ENCODE results near the gene UNC13D.

Gene UNC13D

DNA sequence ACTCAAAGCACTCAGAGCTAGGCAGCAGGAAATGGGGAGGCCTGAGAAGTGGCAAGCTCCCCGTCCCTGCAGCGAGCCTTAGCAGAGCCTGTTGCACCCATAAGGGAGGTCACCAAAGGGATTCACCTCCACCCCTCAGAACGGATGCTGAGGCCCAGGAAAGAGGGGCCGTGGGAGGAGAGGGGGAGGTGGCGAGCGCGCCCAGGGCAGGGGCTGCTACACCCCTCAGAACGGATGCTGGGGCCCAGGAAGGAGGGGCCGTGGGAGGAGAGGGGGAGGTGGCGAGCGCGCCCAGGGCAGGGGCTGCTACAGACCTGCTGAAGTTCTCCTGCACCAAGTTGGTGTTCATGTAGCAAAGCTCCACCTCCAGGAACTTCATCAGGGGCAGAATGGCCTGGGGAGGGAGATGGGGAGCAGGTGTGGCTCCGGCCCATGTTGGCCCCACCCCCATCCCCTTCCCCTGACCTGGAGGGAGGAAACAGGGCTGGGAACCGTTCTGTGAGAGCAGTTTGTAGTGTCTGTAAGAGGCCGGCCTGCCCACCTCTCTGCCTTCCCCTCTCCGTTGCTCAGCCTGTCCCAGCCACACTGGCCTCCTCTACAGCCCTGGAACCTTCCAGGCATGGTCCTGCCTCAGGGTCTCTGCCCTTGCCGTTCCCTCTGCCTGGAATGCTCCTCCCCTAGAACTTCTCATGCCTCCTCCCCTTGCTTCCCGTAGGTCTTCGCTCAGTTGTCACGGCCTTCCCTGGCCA is 11.4 kb downstream of the UNC13D start:
- no peak for DNase-seq

DNA sequence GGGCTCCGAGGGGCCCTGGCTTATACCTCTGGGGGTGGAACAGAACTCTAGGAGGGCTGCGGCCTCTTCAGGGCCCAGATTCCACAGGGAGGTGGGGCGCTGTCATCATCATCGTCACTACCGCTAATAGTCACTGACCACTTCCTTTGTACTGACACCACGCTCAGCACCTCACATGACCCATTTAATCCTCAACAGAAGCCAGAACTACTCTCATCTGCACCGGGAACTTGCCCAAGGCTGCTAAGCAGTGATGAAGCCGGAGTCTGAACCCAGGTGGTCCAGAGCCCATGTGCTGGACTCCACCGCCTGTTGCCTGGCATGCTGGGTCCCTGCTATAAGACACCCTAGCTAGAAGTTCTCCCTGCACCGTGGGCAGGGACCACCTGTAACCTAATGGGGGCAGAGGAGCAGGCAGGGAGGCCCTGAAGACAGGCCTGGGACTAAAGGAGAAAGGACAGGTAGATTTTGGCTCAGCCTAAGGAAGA is 12.0 kb downstream of the UNC13D start:
- no peak for DNase-seq

DNA sequence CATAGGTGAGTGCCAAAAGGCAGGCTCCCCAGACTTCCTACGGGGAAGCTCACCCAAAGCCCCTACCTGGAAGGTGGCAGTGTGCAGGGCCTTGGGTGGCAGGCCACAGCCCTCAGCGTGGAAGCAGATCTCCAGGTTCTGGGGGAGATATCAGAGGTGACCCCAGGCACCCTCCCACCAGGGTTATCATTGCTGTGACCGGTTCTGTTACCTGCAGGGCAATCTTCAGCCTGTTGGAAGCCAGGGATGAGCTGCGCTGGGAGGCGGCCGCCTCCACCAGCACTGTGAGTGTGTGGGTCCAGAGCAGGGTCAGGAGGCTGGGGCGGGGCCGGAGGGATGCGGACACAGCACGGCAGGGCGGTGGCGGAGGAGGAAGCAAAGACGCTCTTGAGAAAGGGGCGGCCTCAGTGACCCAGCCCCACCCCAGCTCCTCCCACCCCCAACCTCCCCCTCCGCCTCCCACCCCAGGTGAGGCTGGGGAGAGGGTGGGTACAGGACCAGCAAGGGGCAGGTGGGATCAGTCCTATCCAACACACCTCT is 13.1 kb downstream of the UNC13D start:
- no peak for DNase-seq

GRCh38 chr17:75830164-75831031 is 13.8 kb downstream of the UNC13D start:
- DNase-seq: peak; percentile 22

DNA sequence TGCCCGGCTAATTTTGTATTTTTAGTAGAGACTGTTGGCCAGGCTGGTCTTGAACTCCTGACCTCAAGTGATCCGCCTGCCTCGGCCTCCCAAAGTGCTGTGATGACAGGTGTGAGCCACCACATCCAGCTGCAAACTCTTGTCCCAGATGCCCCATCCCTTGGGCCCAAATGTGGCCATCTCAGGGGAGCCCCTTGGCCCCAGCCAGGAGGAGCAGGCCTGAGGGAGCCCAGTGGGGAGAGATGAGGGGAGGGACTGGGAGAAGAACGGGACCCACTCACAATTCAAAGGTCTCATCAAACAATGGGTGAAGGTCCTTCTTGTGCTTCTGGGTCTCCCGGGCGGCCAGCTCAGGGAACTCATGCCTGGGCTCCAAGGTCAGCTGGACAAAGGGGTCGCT is 14.5 kb downstream of the UNC13D start:
- DNase-seq: no peak

DNA sequence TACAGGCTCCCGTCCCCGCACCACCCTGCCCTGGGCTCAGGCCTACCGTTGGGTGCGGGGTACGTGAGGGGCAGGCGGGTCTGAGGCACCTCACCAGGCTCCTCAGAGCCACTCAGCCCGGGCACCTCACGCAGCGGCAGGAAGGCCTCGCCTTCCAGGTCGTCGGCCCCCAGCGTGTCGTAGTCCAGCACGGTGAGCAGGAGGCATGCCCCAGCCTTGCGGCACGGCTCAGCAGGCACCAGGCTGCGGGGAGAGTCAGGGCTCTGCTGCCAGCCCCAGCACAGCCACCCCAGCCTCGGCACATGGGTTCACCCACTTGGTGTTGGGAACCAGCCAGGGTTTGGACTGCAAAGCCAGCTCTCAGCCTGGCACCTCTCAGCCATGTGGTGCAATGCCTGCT is 15.5 kb downstream of the UNC13D start:
- no peak for DNase-seq

GRCh38 chr17:75828076-75828400 is 16.2 kb downstream of the UNC13D start:
- no peak for DNase-seq

- DNase-seq: peak; percentile 52
These were observed 16.7 kb downstream of the UNC13D start for GRCh38 chr17:75827308-75828075.

DNA sequence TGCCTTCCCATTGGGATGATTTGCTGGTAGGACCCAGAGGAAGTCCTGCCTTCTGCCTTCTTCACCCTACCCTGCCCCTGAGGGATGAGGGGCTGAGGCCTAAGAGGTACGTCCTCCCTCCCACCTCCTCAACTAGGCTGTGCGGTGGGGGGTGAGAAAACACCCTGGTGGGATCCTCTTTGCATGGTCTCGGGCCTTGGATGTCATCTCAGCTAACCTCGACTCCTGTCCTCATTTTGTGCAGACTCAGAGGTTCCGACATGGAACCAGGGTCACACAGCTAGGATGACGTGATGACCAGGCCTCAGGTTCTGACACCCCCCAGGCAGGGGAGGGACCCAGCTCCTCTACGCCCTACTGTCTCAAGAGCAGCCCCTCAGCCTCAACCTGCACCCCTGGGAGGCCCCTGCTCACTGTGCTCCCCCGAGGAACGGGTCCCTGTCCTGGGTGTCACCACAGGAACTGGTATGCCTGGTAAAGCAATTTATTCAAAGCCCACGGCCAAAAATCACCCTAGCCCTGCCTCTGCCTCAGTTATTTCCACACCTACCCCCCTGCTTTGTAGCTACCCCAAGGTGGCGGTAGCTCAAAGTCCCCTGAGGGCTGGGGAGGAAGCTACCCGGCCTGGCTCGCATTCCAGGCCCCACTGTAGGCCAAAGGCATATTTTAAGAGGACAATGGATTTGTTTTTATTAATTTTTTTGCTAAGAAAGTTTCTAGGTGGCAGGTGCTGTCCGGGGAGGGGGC is 17.5 kb downstream of the UNC13D start:
- no peak for DNase-seq

DNA sequence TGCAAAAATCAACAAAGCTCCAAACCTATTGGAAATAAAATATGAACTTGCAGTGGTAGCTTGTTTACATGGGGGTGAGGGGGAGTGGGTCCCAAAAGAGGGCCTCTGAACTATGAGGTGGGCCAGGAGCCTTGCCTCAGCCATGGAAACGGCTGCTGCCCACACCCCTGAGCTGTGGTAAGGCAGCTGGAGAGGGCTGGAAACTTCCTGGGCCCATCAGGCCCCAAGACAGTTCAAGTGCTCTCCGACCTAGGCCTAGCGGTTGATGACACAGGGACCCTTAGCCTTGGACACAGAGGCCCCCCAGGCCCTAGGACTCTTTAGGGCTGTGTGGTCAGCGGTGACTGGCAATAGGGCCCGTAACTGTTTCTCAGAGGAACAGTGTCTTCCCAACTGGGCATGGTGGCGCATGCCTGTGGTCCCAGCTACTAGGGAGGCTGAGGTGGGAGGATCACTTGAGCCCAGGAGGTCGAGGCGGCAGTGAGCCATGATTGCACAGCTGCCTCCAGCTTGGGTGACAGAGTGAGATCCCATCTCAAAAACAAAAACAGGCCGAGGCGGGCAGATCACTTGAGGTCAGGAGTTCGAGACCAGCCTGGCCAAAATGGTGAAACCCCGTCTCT is 18.3 kb downstream of the UNC13D start:
- no peak for DNase-seq

DNA sequence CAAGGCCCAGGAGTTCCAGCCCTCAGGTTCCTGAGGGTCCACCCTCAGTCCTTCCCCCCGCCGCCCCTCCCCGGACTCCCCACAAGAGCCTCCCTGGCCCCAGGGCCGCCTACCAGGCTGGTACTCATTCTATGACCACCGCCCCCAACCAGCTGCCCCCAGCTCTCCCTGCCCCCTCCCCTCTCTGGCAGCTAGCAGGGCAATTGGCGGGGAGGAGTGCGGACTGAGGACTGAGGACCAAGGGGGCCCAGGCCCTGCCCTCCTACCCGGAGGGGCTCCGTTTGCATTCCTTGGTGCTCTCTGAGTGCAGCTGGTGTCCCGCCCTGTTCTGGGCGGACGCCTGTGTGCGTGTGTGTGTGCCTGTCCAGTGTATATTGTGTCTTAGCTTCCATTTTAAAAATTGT is 19.1 kb downstream of the UNC13D start:
- no peak for DNase-seq

- DNase-seq: no peak
These were observed 19.5 kb downstream of the UNC13D start for GRCh38 chr17:75824666-75825065.

DNA sequence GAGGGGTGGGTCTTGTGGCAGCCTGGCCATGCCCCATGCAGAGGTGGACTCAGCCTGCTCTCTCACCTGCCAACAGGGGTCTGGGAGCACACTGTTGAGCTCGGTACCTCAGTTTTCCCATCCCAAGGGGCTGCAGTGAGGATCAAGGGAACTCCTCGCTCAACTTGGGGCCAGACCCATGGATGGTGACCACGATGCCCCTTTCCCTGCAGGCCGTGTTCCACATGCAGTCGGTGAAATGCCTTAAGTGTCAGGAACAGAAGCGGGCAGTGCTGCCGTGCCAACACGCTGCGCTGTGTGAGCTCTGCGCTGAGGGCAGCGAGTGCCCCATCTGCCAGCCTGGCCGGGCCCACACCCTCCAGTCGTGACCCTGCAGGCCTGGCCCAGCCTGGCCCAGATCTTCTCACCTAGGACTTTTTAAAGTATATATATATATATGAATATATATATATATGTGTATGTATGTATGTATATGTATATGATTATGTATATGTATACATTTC is 20.1 kb downstream of the UNC13D start:
- no peak for DNase-seq

DNA sequence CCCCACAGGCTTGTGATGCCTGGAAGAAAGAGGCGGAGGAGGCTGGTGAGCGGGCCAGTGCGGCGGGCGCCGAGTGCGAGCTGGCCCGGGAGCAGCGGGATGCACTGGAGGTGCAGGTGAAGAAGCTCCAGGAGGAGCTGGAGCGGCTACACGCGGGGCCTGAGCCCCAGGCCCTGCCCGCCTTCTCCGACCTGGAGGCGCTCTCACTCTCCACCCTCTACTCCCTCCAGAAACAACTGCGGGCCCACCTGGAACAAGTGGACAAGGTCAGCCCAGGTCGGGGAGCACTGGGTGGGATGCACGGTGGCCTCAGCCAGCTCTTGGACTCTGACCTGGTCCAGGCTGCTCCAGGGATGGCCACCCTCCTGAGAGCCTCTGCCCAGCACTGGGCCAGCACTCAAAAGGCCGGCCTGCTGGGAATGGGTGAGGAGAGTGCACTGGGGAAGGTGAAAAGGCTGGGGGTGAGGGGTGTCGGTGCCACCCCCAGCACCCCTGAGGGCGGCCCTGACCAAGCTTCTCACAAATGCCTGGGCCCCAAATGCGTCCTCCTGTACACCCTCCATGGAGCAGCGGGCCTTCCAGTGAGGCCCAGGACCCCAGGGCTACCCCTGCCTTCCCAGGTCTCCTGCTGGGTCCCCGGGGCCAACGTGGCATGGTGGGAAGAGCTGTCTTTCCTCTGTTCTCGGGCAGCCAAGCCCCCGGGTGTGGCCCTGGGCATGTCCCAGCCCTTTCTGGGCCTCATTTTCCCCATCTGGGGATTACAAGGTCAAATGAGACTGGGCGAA is 20.8 kb downstream of the UNC13D start:
- no peak for DNase-seq

- no peak for DNase-seq
These were observed 21.4 kb downstream of the UNC13D start for GRCh38 chr17:75822800-75823166.

GRCh38 chr17:75822119-75822799 is 21.9 kb downstream of the UNC13D start:
- DNase-seq: no peak

DNA sequence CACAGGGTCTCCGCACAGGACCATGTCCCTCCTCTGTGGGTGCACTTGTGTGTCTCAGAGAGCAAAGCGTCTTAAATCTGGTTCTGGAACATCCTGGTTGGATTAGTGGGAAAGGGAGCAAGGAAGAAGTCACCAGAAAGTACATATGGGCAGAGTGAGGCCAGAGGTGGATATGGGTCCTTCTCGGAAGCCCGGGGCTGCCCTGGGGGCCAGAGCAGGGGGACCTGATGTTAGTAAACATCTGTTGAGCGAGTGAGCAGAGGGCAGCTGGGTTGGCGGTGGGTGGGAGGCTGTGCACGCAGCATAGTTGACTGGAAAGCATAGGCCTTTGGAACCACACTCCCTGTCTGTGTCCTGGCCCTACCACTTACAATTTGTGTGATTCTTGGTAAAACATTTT is 22.7 kb downstream of the UNC13D start:
- no peak for DNase-seq

GRCh38 chr17:75820094-75821080 is 23.8 kb downstream of the UNC13D start:
- no peak for DNase-seq

DNA sequence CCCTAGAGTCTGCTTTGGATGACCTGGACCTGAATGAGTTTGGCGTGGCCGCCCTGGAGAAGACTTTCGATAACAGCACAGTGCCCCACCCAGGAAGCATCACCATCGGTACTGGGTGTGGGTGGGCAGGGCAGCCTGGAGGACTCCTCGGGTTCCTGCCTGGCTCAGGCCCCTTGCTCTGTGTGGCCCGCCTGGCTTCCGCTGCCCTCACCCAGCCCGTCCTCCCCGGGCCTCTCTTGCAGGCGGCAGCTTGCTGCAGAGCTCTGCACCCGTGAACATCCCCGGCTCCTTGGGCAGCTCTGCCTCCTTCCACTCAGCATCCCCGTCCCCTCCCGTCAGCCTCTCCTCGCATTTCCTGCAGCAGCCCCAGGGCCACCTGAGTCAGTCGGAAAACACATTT is 24.5 kb downstream of the UNC13D start:
- no peak for DNase-seq
